Measurements from ENCODE around the gene DOCK4.

Gene DOCK4

GRCh38 chr7:111998326-111998725 lies 207.9 kb downstream of the DOCK4 start:
- no peaks in the 10 kb centered on the region for H3K27me3 ChIP-seq (ENCODE audit: control insufficient read depth, insufficient read depth, low read length)
- no peak overlapping the region for H3K27ac ChIP-seq (ENCODE audit: low read depth, low read length)
- no peak overlapping the region for H3K9ac ChIP-seq (ENCODE audit: low read length)
- H3K4me1 ChIP-seq (ENCODE audit: control insufficient read depth, insufficient read depth, low read length): peaks cover 2% of the 10 kb centered on the region; the same call in 1 of the 2 replicates
- H3K4me3 ChIP-seq (ENCODE audit: low read depth, low read length): no peak overlapping the region
- no peaks in the 10 kb centered on the region for H3K36me3 ChIP-seq (ENCODE audit: control insufficient read depth, insufficient read depth, low read length)
- H3K9me3 ChIP-seq (ENCODE audit: control insufficient read depth, insufficient read depth, low read depth, low read length): no peaks in the 10 kb centered on the region

- Histone ChIP-seq H3K9me3 (ENCODE audit: control insufficient read depth, insufficient read depth, low read depth, low read length) (no peaks in the 10 kb centered on the region), H3K9ac (ENCODE audit: low read length) (no peak overlapping the region), H3K27ac (ENCODE audit: low read depth, low read length) (no peak overlapping the region), H3K4me3 (ENCODE audit: low read depth, low read length) (no peak overlapping the region), H3K36me3 (ENCODE audit: control insufficient read depth, insufficient read depth, low read length) (no peaks in the 10 kb centered on the region), H3K4me1 (ENCODE audit: control insufficient read depth, insufficient read depth, low read length) (peaks cover 7% of the 10 kb centered on the region; the same call in 1 of the 2 replicates), H3K27me3 (ENCODE audit: control insufficient read depth, insufficient read depth, low read length) (no peaks in the 10 kb centered on the region)
Observed at GRCh38 chr7:111997546-111997945, 208.7 kb downstream of the DOCK4 start.

- H3K36me3 ChIP-seq (ENCODE audit: control insufficient read depth, insufficient read depth, low read length): no peaks in the 10 kb centered on the region
- no peak overlapping the region for H3K4me3 ChIP-seq (ENCODE audit: low read depth, low read length)
- no peak overlapping the region for H3K9ac ChIP-seq (ENCODE audit: low read length)
- no peaks in the 10 kb centered on the region for H3K27me3 ChIP-seq (ENCODE audit: control insufficient read depth, insufficient read depth, low read length)
- H3K9me3 ChIP-seq (ENCODE audit: control insufficient read depth, insufficient read depth, low read depth, low read length): no peaks in the 10 kb centered on the region
- H3K27ac ChIP-seq (ENCODE audit: low read depth, low read length): no peak overlapping the region
- H3K4me1 ChIP-seq (ENCODE audit: control insufficient read depth, insufficient read depth, low read length): peaks cover 7% of the 10 kb centered on the region; the same call in 1 of the 2 replicates
Observed at GRCh38 chr7:111992601-111993000, 213.6 kb downstream of the DOCK4 start.

GRCh38 chr7:111990643-111991042 lies 215.6 kb downstream of the DOCK4 start:
- Histone ChIP-seq H3K4me1 (ENCODE audit: control insufficient read depth, insufficient read depth, low read length) (peaks cover 7% of the 10 kb centered on the region; the same call in 1 of the 2 replicates), H3K27me3 (ENCODE audit: control insufficient read depth, insufficient read depth, low read length) (no peaks in the 10 kb centered on the region), H3K9me3 (ENCODE audit: control insufficient read depth, insufficient read depth, low read depth, low read length) (no peaks in the 10 kb centered on the region), H3K9ac (ENCODE audit: low read length) (no peak overlapping the region), H3K27ac (ENCODE audit: low read depth, low read length) (no peak overlapping the region), H3K4me3 (ENCODE audit: low read depth, low read length) (no peak overlapping the region), H3K36me3 (ENCODE audit: control insufficient read depth, insufficient read depth, low read length) (0 out of 2 replicates have a peak, but pooled peaks cover 5% of the 10 kb centered on the region)

- no peak overlapping the region for H3K9ac ChIP-seq (ENCODE audit: low read length)
- H3K27me3 ChIP-seq (ENCODE audit: control insufficient read depth, insufficient read depth, low read length): no peaks in the 10 kb centered on the region
- no peak overlapping the region for H3K27ac ChIP-seq (ENCODE audit: low read depth, low read length)
- no peaks in the 10 kb centered on the region for H3K9me3 ChIP-seq (ENCODE audit: control insufficient read depth, insufficient read depth, low read depth, low read length)
- no peak overlapping the region for H3K4me3 ChIP-seq (ENCODE audit: low read depth, low read length)
- peaks cover under 1% of the 10 kb centered on the region; the same call in 1 of the 2 replicates for H3K4me1 ChIP-seq (ENCODE audit: control insufficient read depth, insufficient read depth, low read length)
- H3K36me3 ChIP-seq (ENCODE audit: control insufficient read depth, insufficient read depth, low read length): peaks cover 14% of the 10 kb centered on the region
Observed at GRCh38 chr7:111987886-111988285, 218.3 kb downstream of the DOCK4 start.

- Histone ChIP-seq H3K9ac (ENCODE audit: low read length) (no peak overlapping the region), H3K9me3 (ENCODE audit: control insufficient read depth, insufficient read depth, low read depth, low read length) (no peaks in the 10 kb centered on the region), H3K4me1 (ENCODE audit: control insufficient read depth, insufficient read depth, low read length) (no peaks in the 10 kb centered on the region), H3K36me3 (ENCODE audit: control insufficient read depth, insufficient read depth, low read length) (peaks cover 14% of the 10 kb centered on the region), H3K27ac (ENCODE audit: low read depth, low read length) (no peak overlapping the region), H3K27me3 (ENCODE audit: control insufficient read depth, insufficient read depth, low read length) (no peaks in the 10 kb centered on the region), H3K4me3 (ENCODE audit: low read depth, low read length) (no peak overlapping the region)
Observed at GRCh38 chr7:111987115-111987826, 218.9 kb downstream of the DOCK4 start.

- H3K36me3 ChIP-seq (ENCODE audit: control insufficient read depth, insufficient read depth, low read length): peaks cover 14% of the 10 kb centered on the region
- no peak overlapping the region for H3K9ac ChIP-seq (ENCODE audit: low read length)
- no peak overlapping the region for H3K4me3 ChIP-seq (ENCODE audit: low read depth, low read length)
- no peak overlapping the region for H3K27ac ChIP-seq (ENCODE audit: low read depth, low read length)
- no peaks in the 10 kb centered on the region for H3K9me3 ChIP-seq (ENCODE audit: control insufficient read depth, insufficient read depth, low read depth, low read length)
- no peaks in the 10 kb centered on the region for H3K27me3 ChIP-seq (ENCODE audit: control insufficient read depth, insufficient read depth, low read length)
- no peaks in the 10 kb centered on the region for H3K4me1 ChIP-seq (ENCODE audit: control insufficient read depth, insufficient read depth, low read length)
Observed at GRCh38 chr7:111986601-111987000, 219.6 kb downstream of the DOCK4 start.

GRCh38 chr7:111985798-111986197 lies 220.4 kb downstream of the DOCK4 start:
- H3K9ac ChIP-seq (ENCODE audit: low read length): no peak overlapping the region
- H3K9me3 ChIP-seq (ENCODE audit: control insufficient read depth, insufficient read depth, low read depth, low read length): no peaks in the 10 kb centered on the region
- H3K27me3 ChIP-seq (ENCODE audit: control insufficient read depth, insufficient read depth, low read length): no peaks in the 10 kb centered on the region

GRCh38 chr7:111982804-111983203 lies 223.4 kb downstream of the DOCK4 start:
- H3K36me3 ChIP-seq (ENCODE audit: control insufficient read depth, insufficient read depth, low read length): peaks cover 14% of the 10 kb centered on the region
- no peak overlapping the region for H3K27ac ChIP-seq (ENCODE audit: low read depth, low read length)
- no peaks in the 10 kb centered on the region for H3K4me1 ChIP-seq (ENCODE audit: control insufficient read depth, insufficient read depth, low read length)
- H3K4me3 ChIP-seq (ENCODE audit: low read depth, low read length): no peak overlapping the region
- no peaks in the 10 kb centered on the region for H3K9me3 ChIP-seq (ENCODE audit: control insufficient read depth, insufficient read depth, low read depth, low read length)
- H3K9ac ChIP-seq (ENCODE audit: low read length): no peak overlapping the region
- no peaks in the 10 kb centered on the region for H3K27me3 ChIP-seq (ENCODE audit: control insufficient read depth, insufficient read depth, low read length)

More at GRCh38 chr7:111985798-111986197, 220.4 kb downstream of the DOCK4 start:
- no peak overlapping the region for H3K27ac ChIP-seq (ENCODE audit: low read depth, low read length)
- H3K36me3 ChIP-seq (ENCODE audit: control insufficient read depth, insufficient read depth, low read length): peaks cover 14% of the 10 kb centered on the region
- no peaks in the 10 kb centered on the region for H3K4me1 ChIP-seq (ENCODE audit: control insufficient read depth, insufficient read depth, low read length)
- H3K4me3 ChIP-seq (ENCODE audit: low read depth, low read length): no peak overlapping the region

GRCh38 chr7:111982133-111982532 lies 224.1 kb downstream of the DOCK4 start:
- H3K4me3 ChIP-seq (ENCODE audit: low read depth, low read length): no peak overlapping the region
- no peak overlapping the region for H3K27ac ChIP-seq (ENCODE audit: low read depth, low read length)
- no peaks in the 10 kb centered on the region for H3K27me3 ChIP-seq (ENCODE audit: control insufficient read depth, insufficient read depth, low read length)
- no peaks in the 10 kb centered on the region for H3K9me3 ChIP-seq (ENCODE audit: control insufficient read depth, insufficient read depth, low read depth, low read length)
- H3K4me1 ChIP-seq (ENCODE audit: control insufficient read depth, insufficient read depth, low read length): no peaks in the 10 kb centered on the region
- peaks cover 14% of the 10 kb centered on the region for H3K36me3 ChIP-seq (ENCODE audit: control insufficient read depth, insufficient read depth, low read length)
- no peak overlapping the region for H3K9ac ChIP-seq (ENCODE audit: low read length)

GRCh38 chr7:111980725-111981124 lies 225.5 kb downstream of the DOCK4 start:
- Histone ChIP-seq H3K36me3 (ENCODE audit: control insufficient read depth, insufficient read depth, low read length) (peaks cover 10% of the 10 kb centered on the region), H3K9ac (ENCODE audit: low read length) (no peak overlapping the region), H3K4me1 (ENCODE audit: control insufficient read depth, insufficient read depth, low read length) (no peaks in the 10 kb centered on the region), H3K4me3 (ENCODE audit: low read depth, low read length) (no peak overlapping the region), H3K27me3 (ENCODE audit: control insufficient read depth, insufficient read depth, low read length) (no peaks in the 10 kb centered on the region), H3K27ac (ENCODE audit: low read depth, low read length) (no peak overlapping the region), H3K9me3 (ENCODE audit: control insufficient read depth, insufficient read depth, low read depth, low read length) (no peaks in the 10 kb centered on the region)
